ENCODE results near the gene PHACTR4.

- TF ChIP-seq CTCF (IDR thresholded peaks at IDR 0.05) (no peak), POLR2A (IDR thresholded peaks at IDR 0.05) (no peak)
Measured at GRCh38 chr1:28521502-28522164, 152.1 kb downstream of the PHACTR4 start.
